ENCODE measurements around the gene UNC5C. TPM values are rescaled to one million over a fixed set of nuclear protein-coding genes. Genes with fewer than 3 reads are reported as not detected.

Gene UNC5C
- total and polyA plus RNA-seq, 2 of the 4 experiments (the other 2 are of a cell fraction): under 0.01 TPM

DNA sequence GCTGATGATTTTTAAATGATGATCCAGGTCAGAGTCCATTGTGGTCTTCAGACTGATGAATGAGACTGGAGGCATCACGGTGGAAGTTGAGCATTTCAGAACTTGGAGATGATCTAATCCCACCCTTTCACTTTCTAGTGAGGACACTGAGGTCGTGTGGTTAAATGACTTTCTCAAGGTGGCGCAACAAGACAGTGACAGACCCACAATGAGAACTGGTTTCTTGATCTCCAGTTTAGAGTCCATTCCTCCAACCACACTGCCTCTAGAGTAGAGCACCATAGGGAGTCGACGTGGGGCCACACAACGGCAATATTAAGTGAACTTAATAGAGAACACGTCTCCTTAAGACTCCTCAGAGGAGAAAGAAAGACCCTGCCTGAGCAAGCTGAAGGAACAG is 381.0 kb downstream of the UNC5C start:
- H3K23ac ChIP-seq (ENCODE audit: low read depth, low read length): no peak overlapping the region
- H2BK120ac ChIP-seq (ENCODE audit: low read depth, low read length): no peak overlapping the region
- H3K9ac ChIP-seq (ENCODE audit: low read depth, low read length): no peak overlapping the region
- H3K79me1 ChIP-seq (ENCODE audit: low read depth in 1 of 2, low read length in 2 of 2): no peaks in the 10 kb centered on the region
- H3K27ac ChIP-seq (ENCODE audit: insufficient read depth, low read length): no peak overlapping the region
- no peak overlapping the region for H2BK15ac ChIP-seq (ENCODE audit: low read depth, low read length)
- no peak overlapping the region for H3K56ac ChIP-seq (ENCODE audit: extremely low read depth, insufficient read depth, low read length)
- no peak overlapping the region for H2BK20ac ChIP-seq (ENCODE audit: low read depth, low read length)
- H3K18ac ChIP-seq (ENCODE audit: low read depth, low read length): no peak overlapping the region
- H3K4ac ChIP-seq (ENCODE audit: low read depth, low read length): no peak overlapping the region
- BruUV-seq (replicated peaks): no TSS peak
- no peak overlapping the region for H2AK5ac ChIP-seq (ENCODE audit: low read depth, low read length)
- in situ Hi-C loops (cut with MboI; ENCODE audit: low sequenced_read_pairs) (no loop called here), intact Hi-C loops (cut with micrococcal nuclease) (loop anchor here (2.0 to 10.0 kb wide), 3 partner anchors 347 to 867 kb away; partner anchors contain the start of gene UNC5C), dilution Hi-C loops (cut with HindIII; ENCODE audit: low sequenced_read_pairs, unreplicated experiment) (no loop called here)
- H3K4me1 ChIP-seq (ENCODE audit: control insufficient read depth, insufficient read depth, low read length): no peaks in the 10 kb centered on the region
- H4K20me1 ChIP-seq (ENCODE audit: insufficient read depth, low read length): no peaks in the 10 kb centered on the region
- ATAC-seq (ENCODE audit: low read depth) (no peak), DNase-seq (no peak)
- H3K4me3 ChIP-seq (ENCODE audit: insufficient read depth, low read depth, low read length): no peak overlapping the region
- no peaks in the 10 kb centered on the region for H3K9me3 ChIP-seq (ENCODE audit: control insufficient read depth, insufficient read depth, low read length)
- H3K27me3 ChIP-seq (ENCODE audit: control insufficient read depth, insufficient read depth, low read length): no peaks in the 10 kb centered on the region
- H4K8ac ChIP-seq (ENCODE audit: low read depth in 2 of 2, low read length in 2 of 2): no peak overlapping the region
- no CpG with 5 or more reads among the region's 7 CpGs for WGBS, 2 experiments (ENCODE audit: extremely low coverage in 2 of 2, insufficient read length in 1 of 2)
- no peak overlapping the region for H2BK5ac ChIP-seq (ENCODE audit: low read depth, low read length, poor library complexity, severe bottlenecking)
- H3K36me3 ChIP-seq (ENCODE audit: control insufficient read depth, insufficient read depth, low read length): no peaks in the 10 kb centered on the region
- no peak overlapping the region for H3K14ac ChIP-seq (replicated peaks; ENCODE audit: low read depth, low read length)
- no peak overlapping the region for H4K91ac ChIP-seq (ENCODE audit: insufficient read depth, low read depth, low read length)
- H3K4me2 ChIP-seq (ENCODE audit: low read depth, low read length): no peak overlapping the region
- ChIA-PET POLR2A (ENCODE audit: unreplicated experiment) (no interaction called here), CTCF (interaction anchor here (0.6 kb wide), 1 partner anchor 593 kb away, joined by 3 read pairs; no protein-coding TSS in a partner anchor)
- no peaks in the 10 kb centered on the region for H3K9me1 ChIP-seq (ENCODE audit: insufficient read depth, low read length)
- TF ChIP-seq MXI1 (IDR thresholded peaks at IDR 0.05; ENCODE audit: borderline replicate concordance, low read depth, low read length): no peak
- H2AK9ac ChIP-seq (replicated peaks; ENCODE audit: low read depth, low read length, poor library complexity): no peak overlapping the region
- H2AFZ ChIP-seq (replicated peaks; ENCODE audit: low read length, poor library complexity): no peak overlapping the region
- H4K5ac ChIP-seq (ENCODE audit: low read depth, low read length): no peak overlapping the region
